Endothelial cell of umbilical vein (primary cell): ENCODE results near the gene SLC66A2. TPM values are rescaled to one million over a fixed set of nuclear protein-coding genes. Genes with fewer than 3 reads are reported as not detected.

Source experiments
- BruUV-seq: library from RNA; stranded (reverse); fragments of 400-500 nt; replicated peaks from 2 replicates; lab custom pipeline; 2021; lab: Mats Ljungman, UMichigan
- CTCF ChIA-PET: fragments of 300-600, 350-600 bp; sonication (Branson Sonifier 250); formaldehyde crosslinking; loops from one replicate; lab custom pipeline; 2021; ENCODE audit warnings: antibody characterized with exemption, inconsistent platforms; lab: Charles Lee
- POLR2A ChIA-PET: fragments of 300-600, 350-600 bp; sonication (Branson Sonifier 250); formaldehyde crosslinking; loops from one replicate; lab custom pipeline; 2021; ENCODE audit warnings: antibody characterized with exemption, inconsistent platforms; lab: Charles Lee
- DNase-seq: peaks from one replicate; pipeline ENCODE4 v3.0.0-alpha.2; 2011; ENCODE audit warnings: low read depth, low spot score
- FAIRE-seq: peaks from 2 replicates; lab custom pipeline; 2011; peaks lifted over from hg19 to GRCh38; lab: Jason Lieb, UNC
- H2AFZ ChIP-seq: 2 replicates; pipeline ENCODE4 v1.6.0; 2012; ENCODE audit warnings: low read depth, low read length, control low read depth, inconsistent platforms
- H3K27ac ChIP-seq: 2 replicates; pipeline ENCODE4 v1.5.1; 2011; ENCODE audit warnings: low read depth, mild to moderate bottlenecking, control low read depth, low read length, moderate library complexity; ENCODE audit not compliant: insufficient read depth
- H3K27me3 ChIP-seq, 2 experiments: 2 replicates each; pipeline versions ENCODE4 v1.6.0 to v1.6.1; 2011; ENCODE audit warnings: low read length in 2 of 2, mixed read lengths in 1 of 2; ENCODE audit not compliant: control insufficient read depth in 2 of 2, insufficient read depth in 2 of 2
- H3K36me3 ChIP-seq, 2 experiments: 2 replicates in 1 of 2; 3 replicates in 1 of 2; pipeline ENCODE4 v1.5.1; 2011; ENCODE audit warnings: low read length in 2 of 2, mild to moderate bottlenecking in 1 of 2, moderate library complexity in 1 of 2; ENCODE audit not compliant: control insufficient read depth in 2 of 2, insufficient read depth in 2 of 2; ENCODE audit errors: extremely low read depth in 1 of 2
- H3K4me1 ChIP-seq: 3 replicates; pipeline ENCODE4 v1.5.1; 2011; ENCODE audit warnings: mild to moderate bottlenecking, low read length; ENCODE audit not compliant: control insufficient read depth, insufficient read depth; ENCODE audit errors: extremely low read depth
- H3K4me2 ChIP-seq: 2 replicates; pipeline ENCODE4 v1.6.1; 2011; ENCODE audit warnings: low read length, control low read depth, mixed read lengths; ENCODE audit not compliant: insufficient read depth
- H3K4me3 ChIP-seq, 3 experiments: fragments of 200-600 bp in 1 of 3; sonication (generic), shearing (Covaris generic) in 1 of 3; replicated peaks in 1 of 3; 2 replicates each; pipeline ENCODE4 v1.5.1; 2011 to 2016; ENCODE audit warnings: control low read depth in 3 of 3, low read length in 3 of 3, mild to moderate bottlenecking in 2 of 3, inconsistent platforms in 1 of 3, low read depth in 1 of 3, moderate library complexity in 1 of 3; ENCODE audit not compliant: insufficient read depth in 1 of 3
- H3K79me2 ChIP-seq: 2 replicates; pipeline ENCODE4 v1.6.0; 2012; ENCODE audit warnings: low read length, inconsistent platforms; ENCODE audit not compliant: control insufficient read depth, insufficient read depth
- H3K9ac ChIP-seq: replicated peaks from 2 replicates; pipeline ENCODE3; 2011; ENCODE audit warnings: low read length, control low read depth; ENCODE audit not compliant: insufficient read depth; ENCODE audit errors: extremely low read depth
- H3K9me1 ChIP-seq: replicated peaks from 3 replicates; pipeline ENCODE4 v1.6.0; 2011; ENCODE audit warnings: mild to moderate bottlenecking, low read length; ENCODE audit not compliant: control insufficient read depth, insufficient read depth; ENCODE audit errors: extremely low read depth
- H3K9me3 ChIP-seq: replicated peaks from 2 replicates; pipeline ENCODE4 v1.5.1; 2012; ENCODE audit warnings: low read length, inconsistent platforms; ENCODE audit not compliant: control insufficient read depth, insufficient read depth
- H4K20me1 ChIP-seq: replicated peaks from 2 replicates; pipeline ENCODE3; 2011; ENCODE audit warnings: mild to moderate bottlenecking, low read length; ENCODE audit not compliant: control insufficient read depth, insufficient read depth; ENCODE audit errors: extremely low read depth
- CTCF ChIP-seq, 2 donors: IDR thresholded peaks; 1 replicate in 1 of 2; 2 replicates in 1 of 2; pipeline ENCODE4 v1.5.1; 2011; ENCODE audit warnings: low read length in 2 of 2, mild to moderate bottlenecking in 2 of 2, moderate library complexity in 2 of 2, control low read depth in 1 of 2, inconsistent platforms in 1 of 2, low read depth in 1 of 2; ENCODE audit not compliant: insufficient read depth in 1 of 2; ENCODE audit errors: extremely low read depth in 1 of 2
- EZH2 ChIP-seq: IDR thresholded peaks from 2 replicates; pipeline ENCODE4 v1.6.1; 2012; ENCODE audit warnings: borderline replicate concordance, low read depth, mild to moderate bottlenecking, moderate library complexity, low read length, inconsistent platforms; ENCODE audit not compliant: severe bottlenecking
- FOS ChIP-seq: IDR thresholded peaks from 2 replicates; pipeline ENCODE4 v1.6.1; 2011; ENCODE audit warnings: mild to moderate bottlenecking, low read length, moderate library complexity, borderline replicate concordance; ENCODE audit not compliant: insufficient read depth
- GATA2 ChIP-seq: IDR thresholded peaks from 2 replicates; pipeline ENCODE4 v1.7.0; 2011; ENCODE audit warnings: low read depth, mild to moderate bottlenecking, moderate library complexity, mixed read lengths, low read length; ENCODE audit not compliant: insufficient read length, insufficient read depth
- JUN ChIP-seq: IDR thresholded peaks from 2 replicates; pipeline ENCODE4 v1.6.1; 2011; ENCODE audit warnings: borderline replicate concordance, low read depth; ENCODE audit not compliant: insufficient read length, insufficient read depth
- MAX ChIP-seq: IDR thresholded peaks from 2 replicates; pipeline ENCODE4 v1.6.1; 2011; ENCODE audit not compliant: insufficient read depth, insufficient read length
- MYC ChIP-seq: IDR thresholded peaks from one replicate; pipeline ENCODE4 v1.6.1; 2011; ENCODE audit warnings: mild to moderate bottlenecking, low read depth, low read length
- POLR2A ChIP-seq: IDR thresholded peaks from 2 replicates; pipeline ENCODE4 v1.6.1; 2012; ENCODE audit warnings: low read depth, mild to moderate bottlenecking, control low read depth, low read length
- POLR2AphosphoS5 ChIP-seq: IDR thresholded peaks from 2 replicates; pipeline ENCODE4 v1.6.1; 2012; ENCODE audit warnings: low read depth, mild to moderate bottlenecking, control low read depth, low read length, moderate library complexity; ENCODE audit not compliant: insufficient read depth
- dilution Hi-C: fragments of 300-500 bp; cut with MboI; formaldehyde crosslinking; loops from one replicate; pipeline ENCODE4 v1.15.0; 2019; ENCODE audit warnings: low sequenced_read_pairs; ENCODE audit not compliant: extremely low pct_ligation_motif_present
- intact Hi-C: fragments of 100-400 bp; cut with micrococcal nuclease; formaldehyde crosslinking; loops from one replicate; pipeline ENCODE4 v1.10.0; 2022
- polyA plus RNA-seq, 4 experiments: library from polyadenylated mRNA; depleted of rRNA in 3 of 4; stranded (reverse) in 3 of 4; unstranded in 1 of 4; fragments of >200 nt; gene quantifications; 2 replicates each; pipeline versions ENCODE4 v1.2.1 to v1.2.3, GENCODE V29; 2011 to 2012; ENCODE audit warnings: missing spikeins in 1 of 4
- total RNA-seq: library from RNA; stranded (reverse); gene quantifications from 2 replicates; pipeline ENCODE4 v1.2.3, GENCODE V29; 2021

The SLC66A2 gene
- total and polyA plus RNA-seq, 2 donors (not counting 3 experiments of a cell fraction or from before 2014, with no cell fraction given), result 32.5 to 37.1 TPM

GRCh38 chr18:79952996-79953559 lies 1.6 kb upstream of the SLC66A2 start:
- CTCF ChIA-PET, result interaction anchor here (1.0 kb wide), 1 partner anchor 81 kb away, joined by 4 read pairs; the partner anchor contains the start of gene RBFA
- H3K9ac ChIP-seq, result no peak overlapping the region
- dilution Hi-C loops, result no loop called here
- no TSS peak for BruUV-seq
- POLR2A ChIA-PET, result no interaction called here
- no peaks in the 10 kb centered on the region for H3K36me3 ChIP-seq
- H3K4me1 ChIP-seq, result peaks cover 5% of the 10 kb centered on the region
- peaks cover 10% of the 10 kb centered on the region for H3K79me2 ChIP-seq
- no peak overlapping the region for H3K4me3 ChIP-seq
- intact Hi-C loops, result loop anchor here (5.0 to 10.0 kb wide), 2 partner anchors 158 to 276 kb away; partner anchors contain the start of genes CTDP1 and KCNG2
- H4K20me1 ChIP-seq, result no peaks in the 10 kb centered on the region
- H3K9me3 ChIP-seq, result no peaks in the 10 kb centered on the region
- no peaks in the 10 kb centered on the region for H3K9me1 ChIP-seq
- no peaks in the 10 kb centered on the region for H3K27me3 ChIP-seq
- H3K27ac ChIP-seq, result no peak overlapping the region
- FAIRE-seq (no peak), DNase-seq (no peak)
- no peak overlapping the region for H2AFZ ChIP-seq
- H3K4me2 ChIP-seq, result no peak overlapping the region
- TF ChIP-seq MYC (no peak), POLR2AphosphoS5 (no peak), POLR2A (no peak), FOS (no peak), JUN (no peak), CTCF (IDR thresholded peaks at IDR 0.05; ENCODE audit: extremely low read depth in 1 of 2, insufficient read depth in 1 of 2, low read depth in 1 of 2, low read length in 2 of 2) (no peak), GATA2 (no peak), MAX (no peak), EZH2 (no peak)
